Activated CD4-positive, alpha-beta T cell treated with anti-CD3 and anti-CD28 coated beads, Interleukin-2, Interleukin-4, amounts not matched to agents 100 ng/mL and 50 ng/mL, durations not matched to agents 16 hours and 8 hours (primary cell): ENCODE measurements around the gene TMEM161A.
"Not testable (repeated sequence)": the region's sequence is repeated elsewhere in the genome, so short reads cannot be mapped to it uniquely, and the experiment has no call there.

Experiments used
- DNase-seq: peaks from one replicate; pipeline ENCODE4 v3.0.0-alpha.2; 2020; ENCODE audit warnings: low spot score

TMEM161A gene

DNA sequence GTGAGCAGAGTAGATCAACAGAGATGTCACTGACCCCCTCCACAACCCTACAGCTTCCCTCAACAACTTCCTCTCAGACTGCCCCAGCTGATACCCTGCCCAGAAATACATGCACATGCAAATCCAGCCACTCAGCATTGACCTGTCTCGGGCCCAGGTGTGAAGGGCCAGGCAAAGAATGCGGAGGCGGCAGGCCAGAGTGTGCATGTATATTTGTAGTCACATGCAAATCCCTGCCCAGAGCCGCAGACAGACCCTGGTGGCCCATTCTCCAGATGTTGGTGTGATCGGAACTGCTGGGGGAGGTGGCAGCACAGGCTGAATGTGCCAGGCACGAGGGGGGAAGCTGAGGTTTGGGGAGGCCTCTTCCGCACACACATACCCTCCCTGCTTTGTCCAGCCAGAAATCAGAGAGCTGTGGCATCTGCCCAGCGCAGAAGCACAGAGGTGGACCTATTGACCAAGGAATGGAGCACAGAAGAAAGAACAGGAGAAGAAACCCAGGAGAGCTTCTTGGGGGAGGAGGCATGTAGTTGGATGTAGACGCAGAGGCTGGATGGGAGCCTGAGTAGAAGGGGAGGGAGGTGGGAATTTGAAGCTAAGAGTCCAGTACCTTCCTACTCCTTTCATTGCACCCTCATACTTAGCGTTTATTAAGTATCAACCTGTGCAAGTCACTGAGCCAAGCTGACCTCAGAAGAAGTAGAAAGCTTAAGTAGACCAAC is 17.4 kb upstream of the TMEM161A start:
- DNase-seq = no peak

- DNase-seq = no peak
Measured at GRCh38 chr19:19154768-19155494, 16.7 kb upstream of the TMEM161A start.

GRCh38 chr19:19152668-19153384 is 14.5 kb upstream of the TMEM161A start:
- no peak for DNase-seq

DNA sequence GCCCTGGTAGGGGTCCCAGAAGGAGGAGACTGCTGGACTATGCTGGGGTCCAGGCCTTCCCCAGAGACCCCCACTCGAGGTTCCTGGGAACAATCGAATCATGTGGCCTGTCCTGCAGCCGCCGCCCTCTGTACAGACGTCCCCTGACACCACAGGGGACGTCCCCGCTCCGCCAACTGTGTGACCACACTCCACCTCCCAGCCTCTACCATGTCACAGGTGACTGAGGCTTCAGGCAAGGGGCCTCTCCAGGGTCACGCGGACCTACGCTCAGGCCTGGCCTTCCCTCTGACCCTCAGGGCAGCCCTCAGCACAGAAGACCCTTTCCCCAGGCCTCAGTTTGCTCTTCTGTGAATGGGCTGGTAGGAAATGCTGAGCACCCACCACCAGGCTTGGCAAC is 13.1 kb upstream of the TMEM161A start:
- no peak for DNase-seq

GRCh38 chr19:19149435-19149834 is 11.2 kb upstream of the TMEM161A start:
- no peak for DNase-seq

DNA sequence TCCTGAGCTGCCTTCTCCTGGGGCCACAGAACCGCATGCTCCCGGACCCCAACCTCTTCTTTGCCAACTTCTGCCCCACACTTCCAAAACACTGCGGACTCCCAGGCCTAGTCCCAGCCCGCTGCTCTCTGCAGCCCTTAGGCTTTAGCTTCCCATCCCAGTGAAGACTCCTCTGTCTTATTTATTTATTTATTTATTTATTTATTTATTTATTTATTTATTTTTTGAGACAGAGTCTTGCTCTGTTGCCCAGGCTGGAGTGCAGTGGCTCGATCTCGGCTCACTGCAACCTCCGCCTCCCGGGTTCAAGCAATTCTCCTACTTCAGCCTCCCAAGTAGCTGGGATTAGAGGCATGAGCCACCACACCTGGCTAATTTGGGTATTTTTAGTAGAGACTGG is 10.2 kb upstream of the TMEM161A start:
- not testable (repeated sequence) for DNase-seq

GRCh38 chr19:19147344-19147743 is 9.1 kb upstream of the TMEM161A start:
- DNase-seq = no peak

DNA sequence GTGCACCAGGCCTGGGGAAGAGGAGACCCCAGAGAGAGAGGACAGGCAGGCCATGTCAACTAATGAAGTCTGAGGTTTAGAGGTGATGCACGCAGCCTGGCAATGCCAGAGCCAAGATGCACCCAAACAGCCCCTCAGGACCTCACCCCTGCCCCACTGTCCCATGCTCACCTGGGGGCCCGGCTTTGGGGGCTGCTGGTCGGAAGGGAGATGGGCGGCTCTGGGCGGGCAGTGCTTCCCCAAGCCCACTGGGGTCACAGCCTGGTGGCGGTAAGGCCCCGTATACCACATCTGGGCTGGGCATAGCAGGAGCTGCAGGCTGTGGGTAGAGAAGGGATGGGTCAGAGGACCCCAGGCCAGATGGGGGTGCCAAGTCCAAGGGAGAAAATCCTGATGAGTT is 8.6 kb upstream of the TMEM161A start:
- DNase-seq = no peak

DNA sequence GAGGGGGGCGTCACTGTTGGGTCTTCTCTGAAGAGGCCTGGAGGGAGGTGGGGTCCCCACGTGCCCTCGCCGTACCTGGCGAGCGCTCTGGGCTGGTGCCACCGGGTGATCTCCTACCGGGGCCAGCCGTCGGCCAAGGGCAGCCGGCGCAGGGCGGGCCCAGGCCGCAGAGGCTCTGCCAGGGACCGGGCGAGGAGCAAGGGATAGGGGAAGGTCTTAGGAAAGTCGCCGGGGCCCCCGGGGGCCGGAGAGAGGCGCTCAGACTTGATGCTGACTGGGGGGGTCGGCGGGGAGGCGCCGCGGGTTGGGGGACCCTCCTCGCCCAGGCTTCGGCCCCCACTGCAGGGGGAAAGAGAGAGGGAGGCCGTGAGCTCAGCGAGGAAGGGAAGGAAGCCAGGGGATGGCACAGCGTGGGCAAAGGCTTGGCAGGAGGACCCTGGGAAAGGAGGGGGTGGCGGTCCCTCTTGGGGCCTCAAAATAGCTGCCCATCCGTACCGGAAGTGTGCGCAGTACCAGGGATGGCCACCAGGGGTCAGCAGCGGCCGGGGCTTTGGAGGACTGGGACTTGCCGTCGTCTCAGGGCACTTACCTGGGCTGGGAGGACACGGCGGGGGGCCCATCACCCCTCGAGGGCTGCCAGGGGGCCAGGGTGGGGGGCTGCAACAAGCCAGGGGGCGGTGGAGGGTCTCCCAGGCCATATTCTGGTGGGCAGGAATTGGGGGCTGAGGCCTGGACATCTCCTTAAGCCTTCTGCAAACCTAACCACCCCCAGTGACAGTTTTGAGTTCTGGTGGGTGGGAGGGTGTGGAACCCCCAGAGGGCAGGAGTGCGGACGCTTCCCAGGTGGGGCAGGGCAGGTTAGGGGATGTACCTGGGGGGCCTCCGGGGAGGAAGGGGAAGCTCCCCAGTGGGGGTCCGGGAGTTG is 7.7 kb upstream of the TMEM161A start:
- peak; percentile 88 for DNase-seq

GRCh38 chr19:19145281-19145680 is 7.0 kb upstream of the TMEM161A start:
- DNase-seq = no peak

- no peak for DNase-seq
Measured at GRCh38 chr19:19142347-19142746, 4.1 kb upstream of the TMEM161A start.

- DNase-seq = no peak
Measured at GRCh38 chr19:19140476-19140875, 2.2 kb upstream of the TMEM161A start.

- DNase-seq = no peak
Measured at GRCh38 chr19:19139876-19140229, 1.6 kb upstream of the TMEM161A start.

DNA sequence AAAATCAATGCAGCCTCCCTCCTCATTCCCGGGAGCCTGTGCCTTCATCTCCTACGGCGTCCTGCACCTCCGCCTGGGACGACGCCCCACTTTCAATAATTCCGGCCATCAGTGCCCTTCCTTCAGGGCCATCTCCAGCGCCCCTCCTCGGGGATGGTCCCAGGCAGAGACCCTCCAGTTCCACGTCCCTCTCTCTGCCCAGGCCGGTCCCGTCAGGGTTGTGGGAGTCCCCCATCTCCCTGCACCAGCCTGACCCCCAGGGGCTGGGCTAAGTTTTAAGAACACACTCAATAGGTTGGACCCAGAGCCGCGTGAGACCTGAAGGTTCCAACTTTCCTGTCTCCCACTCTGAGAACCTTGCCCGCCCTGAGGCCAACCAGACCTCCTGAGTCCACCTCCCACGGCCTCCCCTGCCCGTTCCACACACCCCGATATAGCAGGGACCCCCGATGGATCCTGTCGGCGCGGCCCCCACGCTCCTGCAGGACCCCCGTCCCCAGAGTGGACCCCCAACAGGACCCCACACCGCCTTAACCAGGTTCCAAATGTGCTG is 646 bp downstream of the TMEM161A start:
- no peak for DNase-seq

- DNase-seq = not testable (repeated sequence)
Measured at GRCh38 chr19:19135713-19136112, 2.6 kb downstream of the TMEM161A start.

DNA sequence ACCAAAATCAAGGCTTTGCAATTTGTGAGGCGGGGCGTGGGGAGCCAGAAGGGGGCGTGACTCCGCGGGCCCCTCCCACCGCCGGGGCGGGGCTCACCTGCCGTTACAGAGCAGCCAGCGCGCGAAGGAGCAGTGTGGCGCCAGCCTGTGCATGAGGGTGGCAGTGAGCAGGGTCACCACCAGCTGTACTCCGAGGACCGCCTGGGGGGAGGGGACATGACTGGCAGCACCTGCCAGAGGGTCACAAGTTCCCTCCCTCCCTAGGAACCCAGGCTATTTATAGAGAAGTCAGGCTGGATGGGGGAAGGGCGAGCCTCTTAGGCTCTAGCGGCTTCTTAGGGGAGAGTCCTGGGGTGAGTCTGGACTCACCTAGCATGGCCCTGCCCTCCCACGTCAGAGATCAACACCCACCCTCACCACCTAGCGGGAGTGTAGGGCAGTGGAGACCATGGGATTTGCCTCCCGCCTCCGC is 3.6 kb downstream of the TMEM161A start:
- DNase-seq = no peak

DNA sequence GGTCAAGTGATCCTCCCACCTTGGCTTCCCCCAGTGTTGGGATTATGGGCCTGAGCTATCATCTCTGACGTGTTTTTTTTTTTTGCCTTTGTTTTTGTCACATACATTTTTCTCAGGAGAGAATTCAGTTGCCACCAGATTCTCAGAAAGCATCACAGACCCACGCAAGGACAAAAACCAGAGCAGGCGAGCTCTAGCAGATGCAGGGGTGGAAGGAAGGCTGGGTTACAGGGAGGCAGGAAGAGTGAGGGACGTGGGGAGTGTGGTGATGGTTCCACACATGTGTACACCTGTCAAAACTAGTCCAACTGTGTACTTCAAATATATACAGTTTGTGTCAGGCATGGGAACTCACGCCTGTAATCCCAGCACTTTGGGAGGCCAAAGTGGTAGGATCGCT is 4.3 kb downstream of the TMEM161A start:
- DNase-seq = no peak

GRCh38 chr19:19132912-19133311 is 5.4 kb downstream of the TMEM161A start:
- no peak for DNase-seq

- DNase-seq = no peak
Measured at GRCh38 chr19:19131989-19132388, 6.3 kb downstream of the TMEM161A start.

- no peak for DNase-seq
Measured at GRCh38 chr19:19126102-19126501, 12.2 kb downstream of the TMEM161A start.

DNA sequence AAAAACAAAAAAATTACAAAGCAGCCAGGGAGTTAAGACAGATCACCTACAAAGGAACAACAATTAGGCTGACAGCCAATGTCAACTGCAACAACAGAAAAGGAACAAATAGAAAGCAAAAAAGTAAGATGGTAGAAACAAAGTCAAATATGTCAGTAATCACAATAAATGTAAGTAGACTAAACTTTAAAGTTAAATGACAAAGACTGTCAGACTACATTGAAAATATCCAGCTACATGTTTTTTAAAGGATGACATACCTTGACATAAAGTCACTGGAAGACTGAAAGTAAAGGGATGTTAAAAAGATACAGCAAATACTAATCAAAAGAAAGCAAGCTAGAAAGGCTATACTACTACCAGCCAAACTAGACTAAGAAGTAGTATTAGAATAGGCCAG is 14.9 kb downstream of the TMEM161A start:
- DNase-seq = no peak

GRCh38 chr19:19122902-19123301 is 15.4 kb downstream of the TMEM161A start:
- no peak for DNase-seq
